Activated CD4-positive, CD25-positive, alpha-beta regulatory T cell treated with anti-CD3 and anti-CD28 coated beads, Interleukin-2, amount 50 U/mL, for 24 hours (primary cell): ENCODE results near the gene GRHPR.
"Not testable (repeated sequence)": the region's sequence is repeated elsewhere in the genome, so short reads cannot be mapped to it uniquely, and the experiment has no call there.

Experiments
- ATAC-seq, 2 donors: fragments of 150-1000 bp; cut with Tn5 transposase; one replicate each; pipeline ENCODE4 v1.10.0; 2021; ENCODE audit warnings: mild to moderate bottlenecking in 1 of 2, moderate library complexity in 1 of 2

Gene GRHPR

DNA sequence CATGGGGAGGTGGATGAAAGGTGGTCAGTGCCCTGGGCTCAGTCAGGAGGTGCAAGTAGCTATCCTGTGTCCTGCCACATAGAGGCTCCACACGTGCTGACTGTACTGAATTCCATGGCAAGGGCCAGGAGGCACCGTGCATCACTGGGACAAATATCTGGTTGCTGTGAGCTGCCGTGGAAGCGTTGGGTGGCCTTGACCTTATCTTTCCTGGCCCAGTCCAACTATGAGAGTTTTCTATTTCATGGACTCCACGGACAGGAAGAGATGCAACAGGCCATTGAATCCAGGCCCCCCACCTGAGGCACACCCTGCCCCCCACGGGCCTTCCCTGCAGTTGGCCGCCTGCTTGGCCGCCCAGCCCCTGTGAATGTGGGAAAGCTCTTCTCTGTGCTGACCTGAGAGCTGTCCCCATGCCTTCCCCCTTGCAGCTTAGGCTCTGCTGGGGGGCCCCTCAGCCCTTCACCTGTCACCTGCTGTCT lies 1.7 kb downstream of the GRHPR start:
- ATAC-seq, result no peak

DNA sequence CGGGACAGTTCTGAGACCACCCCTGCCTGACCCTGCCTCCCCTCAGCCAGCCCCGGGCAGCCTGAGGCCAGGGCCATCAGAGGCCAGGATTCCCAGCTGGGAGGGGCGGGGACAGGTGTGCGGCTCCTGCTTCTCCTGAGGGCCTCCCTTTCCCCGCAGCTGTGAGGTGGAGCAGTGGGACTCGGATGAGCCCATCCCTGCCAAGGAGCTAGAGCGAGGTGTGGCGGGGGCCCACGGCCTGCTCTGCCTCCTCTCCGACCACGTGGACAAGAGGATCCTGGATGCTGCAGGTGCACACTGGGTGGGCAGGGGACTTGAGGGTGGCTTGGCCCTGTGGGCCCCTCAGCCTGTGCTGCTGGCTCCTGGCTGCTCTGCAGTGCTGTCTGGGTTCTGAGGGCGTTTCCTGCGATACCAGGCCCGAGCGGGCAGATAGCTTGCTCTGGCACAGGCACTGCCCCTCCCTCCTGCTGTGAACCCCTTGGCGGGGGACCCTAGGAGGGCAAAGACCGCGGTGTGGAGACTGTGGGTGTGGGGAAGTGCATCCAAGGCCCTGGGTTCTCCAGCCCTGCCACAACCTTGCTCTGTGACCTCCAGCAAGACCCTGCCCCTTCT lies 2.3 kb downstream of the GRHPR start:
- ATAC-seq, result no peak

DNA sequence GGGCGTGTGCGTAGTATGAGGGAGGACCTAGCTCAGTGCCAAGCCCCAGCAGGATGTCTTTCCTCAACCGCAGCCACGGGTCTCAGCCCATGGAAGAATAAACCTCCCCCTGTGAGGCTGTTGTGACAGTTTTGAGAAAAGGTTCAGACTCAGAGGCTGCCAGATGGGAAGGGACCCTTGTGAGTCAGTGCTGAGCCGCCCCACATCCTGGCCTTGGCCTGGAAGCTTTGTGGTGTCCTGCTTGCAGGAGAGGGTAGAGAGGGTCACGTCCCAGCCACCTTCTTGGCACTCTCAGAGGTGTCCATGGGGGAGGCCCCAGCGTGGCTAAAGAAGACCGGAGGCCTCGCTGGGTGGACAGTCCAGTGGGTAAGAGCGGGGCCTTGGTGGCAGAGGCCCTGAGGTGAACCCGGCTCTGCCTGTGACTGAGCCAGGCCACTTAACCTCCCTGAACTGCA lies 2.8 kb downstream of the GRHPR start:
- ATAC-seq, result no peak

DNA sequence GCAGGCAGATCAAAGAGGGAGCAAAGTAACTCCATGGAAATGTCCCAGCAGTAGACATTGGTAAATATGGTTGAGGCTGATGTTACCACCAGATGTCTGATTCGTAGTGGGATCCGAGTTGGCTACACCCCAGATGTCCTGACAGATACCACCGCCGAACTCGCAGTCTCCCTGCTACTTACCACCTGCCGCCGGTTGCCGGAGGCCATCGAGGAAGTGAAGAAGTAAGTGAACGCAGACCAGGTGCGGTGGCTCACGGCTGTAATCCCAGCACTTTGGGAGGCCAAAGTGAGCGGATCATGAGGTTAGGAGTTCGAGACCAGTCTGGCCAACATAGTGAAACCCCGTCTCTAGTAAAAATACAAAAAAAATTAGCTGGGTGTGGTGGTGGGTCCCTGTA lies 3.9 kb downstream of the GRHPR start:
- ATAC-seq, result not testable (repeated sequence)

DNA sequence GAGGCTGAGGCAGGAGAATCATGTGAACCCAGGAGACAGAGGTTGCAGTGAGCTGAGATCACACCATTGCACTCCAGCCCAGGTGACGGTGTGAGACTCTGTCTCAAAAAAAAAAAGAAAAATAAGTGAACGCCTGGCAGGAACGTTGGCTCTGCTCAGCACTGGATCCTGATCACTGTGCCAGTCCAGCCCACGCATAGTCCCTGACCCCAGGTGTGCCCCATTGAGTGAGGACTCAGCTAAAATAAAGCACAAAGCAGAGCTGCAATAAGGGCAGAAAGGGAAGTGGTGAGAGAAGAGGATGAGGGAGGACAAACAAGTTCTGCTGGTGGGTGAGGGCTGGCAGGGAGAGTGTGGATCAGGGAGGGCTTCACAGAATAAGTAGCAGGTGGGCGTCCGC lies 4.3 kb downstream of the GRHPR start:
- no peak for ATAC-seq

DNA sequence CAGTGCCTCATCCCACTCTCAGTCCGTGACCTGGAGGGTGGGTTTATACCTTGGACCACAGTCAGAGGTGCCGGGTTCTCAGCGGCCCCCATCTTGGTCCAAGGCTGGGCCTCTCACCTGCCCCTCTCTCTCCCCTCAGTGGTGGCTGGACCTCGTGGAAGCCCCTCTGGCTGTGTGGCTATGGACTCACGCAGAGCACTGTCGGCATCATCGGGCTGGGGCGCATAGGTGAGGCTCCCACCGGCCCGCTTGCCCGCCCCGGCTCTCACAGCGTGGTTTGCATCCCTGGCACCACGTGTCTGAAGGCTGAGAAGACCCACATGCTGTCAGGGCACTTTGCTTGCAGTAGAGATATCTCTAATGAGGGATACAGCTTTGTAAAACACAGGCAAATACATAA lies 5.8 kb downstream of the GRHPR start:
- ATAC-seq, result no peak

DNA sequence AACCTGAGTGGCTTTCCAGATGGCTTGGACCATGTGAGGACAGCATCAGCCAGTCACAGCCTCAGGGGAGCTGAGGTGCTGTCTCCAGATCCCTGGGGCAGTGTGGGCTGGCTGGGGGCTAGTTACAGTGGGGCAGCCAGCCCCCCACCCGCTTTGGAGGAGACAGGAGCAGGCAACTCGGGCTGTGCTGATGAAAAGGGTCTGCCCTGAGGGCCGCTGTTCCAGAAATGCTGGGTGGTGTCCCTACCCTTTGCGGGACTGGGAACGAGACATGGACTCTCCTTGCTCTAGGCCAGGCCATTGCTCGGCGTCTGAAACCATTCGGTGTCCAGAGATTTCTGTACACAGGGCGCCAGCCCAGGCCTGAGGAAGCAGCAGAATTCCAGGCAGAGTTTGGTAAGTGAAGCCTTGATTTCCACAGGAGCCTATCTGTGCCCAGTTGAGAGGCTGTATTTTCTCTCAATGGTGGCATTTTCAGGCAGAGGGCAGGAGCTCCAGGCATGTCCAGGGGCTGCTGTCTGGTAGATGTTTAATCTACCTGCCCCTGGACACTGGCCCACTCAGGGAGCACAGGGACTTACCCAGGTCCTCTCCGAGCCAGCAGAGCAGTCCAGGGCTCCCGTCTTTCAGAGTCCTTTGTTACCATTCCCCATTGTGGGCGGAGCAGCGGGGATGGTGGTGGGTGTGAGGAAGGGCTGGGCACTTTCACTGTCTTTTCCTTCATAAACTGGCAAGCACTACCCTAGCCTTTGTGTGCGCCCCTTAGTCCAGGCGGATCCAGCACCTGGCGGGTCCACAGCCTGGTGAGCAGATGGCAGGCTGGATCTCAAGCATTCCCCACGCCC lies 7.2 kb downstream of the GRHPR start:
- no peak for ATAC-seq

DNA sequence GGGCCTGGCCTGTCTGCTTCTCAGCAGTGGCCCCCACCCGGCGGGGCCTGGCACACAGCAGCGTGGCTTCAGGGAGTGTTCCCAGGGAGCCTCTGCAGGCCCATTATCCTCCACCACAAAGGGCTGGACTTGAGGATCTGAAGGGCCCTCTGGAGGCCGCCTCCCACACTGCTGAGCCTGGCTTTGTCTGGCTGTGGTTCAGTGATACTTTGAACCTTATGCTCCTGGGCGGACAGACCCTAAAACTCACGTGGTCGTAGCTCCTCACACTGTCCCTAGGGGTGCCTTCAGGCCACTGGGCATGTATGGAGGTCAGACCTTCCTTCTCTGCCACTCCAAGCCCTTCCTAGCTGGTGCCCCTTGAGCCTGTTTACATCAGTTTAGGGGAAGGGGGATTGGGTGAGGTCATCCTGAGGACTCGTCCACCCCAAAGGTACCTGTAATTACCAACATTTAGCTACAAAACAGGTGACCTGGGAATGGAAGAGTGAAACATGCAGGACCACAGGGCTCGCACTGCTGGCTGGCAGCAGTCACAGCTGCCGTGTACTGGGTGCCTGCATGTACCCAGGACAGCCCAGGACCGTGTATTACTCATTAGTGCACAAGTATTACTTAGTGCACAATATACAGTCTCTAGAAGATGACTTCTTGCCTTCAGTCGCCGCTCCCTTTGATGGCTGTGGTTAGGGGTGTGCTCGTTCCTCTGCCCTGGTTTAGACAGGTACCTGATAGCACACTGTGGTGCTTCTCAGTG lies 8.5 kb downstream of the GRHPR start:
- no peak for ATAC-seq

DNA sequence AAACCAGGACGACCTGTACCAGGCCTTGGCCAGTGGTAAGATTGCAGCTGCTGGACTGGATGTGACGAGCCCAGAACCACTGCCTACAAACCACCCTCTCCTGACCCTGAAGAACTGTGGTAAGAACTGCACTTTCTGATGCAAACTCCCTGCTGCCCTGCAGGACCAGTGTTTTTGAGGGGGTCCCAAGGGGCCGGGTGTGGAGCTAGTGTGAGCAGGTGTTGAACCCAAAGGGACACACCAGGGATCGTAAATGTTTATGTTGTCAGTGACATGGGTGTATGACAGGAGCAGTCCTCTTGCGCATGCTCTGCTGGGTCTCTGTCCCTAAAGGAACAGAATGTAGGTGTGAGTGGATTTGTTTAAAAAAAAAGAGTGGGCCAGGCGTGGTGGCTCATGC lies 9.5 kb downstream of the GRHPR start:
- ATAC-seq, result no peak

DNA sequence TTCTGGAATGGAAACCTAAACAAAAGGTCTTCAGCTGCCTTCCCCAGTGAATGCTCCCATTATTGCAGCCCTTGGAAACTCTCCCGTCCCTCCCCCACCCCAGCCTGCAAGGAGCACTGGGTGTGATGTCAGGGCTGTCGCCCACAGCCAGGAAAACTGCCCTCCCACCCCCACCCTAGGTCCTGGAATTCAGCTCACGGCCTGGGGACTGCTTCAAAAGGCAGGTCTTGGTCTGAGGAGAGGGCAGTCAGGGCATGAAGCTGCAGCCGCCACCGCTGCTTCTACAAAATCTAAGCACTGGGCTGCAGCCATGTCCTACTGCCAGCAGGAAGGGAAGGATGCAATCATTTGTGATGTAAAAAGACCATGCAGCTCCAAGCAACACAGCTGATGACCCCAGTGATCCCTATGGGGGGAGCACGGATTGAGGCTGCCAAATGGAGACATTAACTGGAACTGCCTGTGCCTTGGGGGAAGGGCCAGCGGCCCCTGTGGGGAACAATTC lies 11.4 kb downstream of the GRHPR start:
- no peak for ATAC-seq

DNA sequence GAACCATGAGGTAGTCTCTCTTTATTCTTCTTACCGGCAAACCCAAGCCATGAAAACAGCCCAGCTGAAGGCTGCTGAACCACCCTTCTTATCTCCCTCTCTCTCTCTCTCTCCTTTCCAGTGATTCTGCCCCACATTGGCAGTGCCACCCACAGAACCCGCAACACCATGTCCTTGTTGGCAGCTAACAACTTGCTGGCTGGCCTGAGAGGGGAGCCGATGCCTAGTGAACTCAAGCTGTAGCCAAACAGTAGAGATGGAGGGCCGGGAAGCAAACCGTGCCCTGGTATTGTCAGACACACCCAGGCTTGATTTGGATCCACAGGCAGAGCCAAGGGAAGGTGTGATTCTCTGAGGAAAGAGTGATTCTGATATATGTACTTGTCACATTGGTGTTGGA lies 14.0 kb downstream of the GRHPR start:
- no peak for ATAC-seq

DNA sequence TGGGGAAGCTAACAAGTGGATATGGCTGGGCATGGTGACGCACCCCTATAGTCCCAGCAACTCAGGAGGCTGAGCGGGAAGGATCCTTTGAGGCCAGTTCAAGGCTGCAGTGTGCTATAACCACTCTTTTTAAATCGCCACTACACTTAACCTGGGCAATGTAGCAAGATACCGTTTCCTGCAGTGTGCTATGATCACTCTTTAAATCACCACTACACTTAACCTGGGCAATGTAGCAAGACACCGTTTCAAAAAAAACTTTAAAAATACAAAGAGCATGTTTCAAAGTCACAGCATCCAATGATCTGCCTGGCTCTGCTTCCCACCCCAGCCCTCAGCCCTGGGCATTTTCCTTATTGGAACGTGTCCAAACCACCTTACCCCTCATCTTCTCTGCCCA lies 14.5 kb downstream of the GRHPR start:
- no peak for ATAC-seq

DNA sequence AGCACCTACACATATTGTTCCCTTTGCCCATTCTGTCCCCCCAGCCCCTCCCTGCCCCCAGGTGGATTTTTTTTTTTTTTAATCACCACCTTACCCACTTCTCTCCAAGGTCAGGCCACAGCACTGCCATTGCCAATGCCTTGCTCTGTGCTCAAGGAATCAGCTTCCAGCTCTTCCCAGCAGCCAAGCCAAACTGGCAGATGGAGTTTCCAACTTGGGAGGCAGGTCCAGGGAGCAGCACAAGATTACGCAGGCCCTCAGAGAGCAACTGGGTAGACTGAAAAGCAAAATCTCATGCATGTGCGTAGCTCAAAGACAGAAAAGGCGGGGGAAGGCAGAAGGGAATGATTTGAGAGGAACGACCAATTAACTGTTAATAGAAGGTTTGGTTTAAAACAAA lies 15.1 kb downstream of the GRHPR start:
- ATAC-seq, result no peak

DNA sequence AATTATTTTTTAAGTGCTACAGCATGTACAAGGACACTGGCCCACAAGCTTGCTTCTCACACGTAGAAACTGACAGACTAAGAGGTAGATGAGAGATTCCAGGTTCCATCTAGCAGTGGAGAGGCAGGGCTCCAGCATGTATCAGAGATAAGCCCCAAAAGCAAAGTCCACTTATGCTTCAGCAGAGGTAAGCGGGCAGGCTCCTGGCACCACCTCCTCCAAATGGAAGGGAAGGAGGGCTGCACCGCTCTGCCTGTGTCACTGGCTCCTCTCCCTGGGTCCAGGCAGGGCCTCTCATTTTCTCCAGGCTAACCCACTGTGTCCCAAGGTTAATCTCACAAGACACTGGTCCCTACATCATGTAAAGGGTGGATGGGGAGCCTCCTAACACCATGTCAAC lies 15.9 kb downstream of the GRHPR start:
- no peak for ATAC-seq

DNA sequence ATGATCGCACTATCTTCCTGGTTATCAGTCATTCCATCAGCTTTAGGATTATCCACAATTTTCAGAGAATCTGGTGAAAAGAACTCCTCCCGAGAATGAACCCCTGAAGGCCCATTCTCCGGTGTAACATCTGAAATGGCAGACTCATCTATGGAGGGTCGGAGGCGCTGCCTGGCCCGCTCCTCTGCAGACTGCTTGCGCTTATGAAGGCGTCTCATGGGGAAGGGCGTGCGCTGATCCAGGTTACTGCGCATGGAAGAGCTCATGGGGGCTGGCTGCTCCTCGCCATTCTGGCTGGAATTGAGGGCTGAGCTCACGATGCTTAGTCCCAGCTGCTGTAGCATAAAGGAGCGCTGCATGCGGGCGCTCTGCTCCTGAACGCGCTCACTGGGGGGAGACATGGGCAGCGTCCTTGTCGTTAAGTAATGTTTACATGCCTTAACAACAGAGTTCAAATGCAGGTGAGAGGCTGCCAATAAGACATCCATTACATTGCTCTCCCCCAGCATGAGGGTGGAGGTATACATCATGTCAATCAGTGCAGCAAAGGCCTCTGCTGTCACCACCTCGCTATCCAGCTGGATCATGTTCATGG lies 19.4 kb downstream of the GRHPR start:
- no peak for ATAC-seq

DNA sequence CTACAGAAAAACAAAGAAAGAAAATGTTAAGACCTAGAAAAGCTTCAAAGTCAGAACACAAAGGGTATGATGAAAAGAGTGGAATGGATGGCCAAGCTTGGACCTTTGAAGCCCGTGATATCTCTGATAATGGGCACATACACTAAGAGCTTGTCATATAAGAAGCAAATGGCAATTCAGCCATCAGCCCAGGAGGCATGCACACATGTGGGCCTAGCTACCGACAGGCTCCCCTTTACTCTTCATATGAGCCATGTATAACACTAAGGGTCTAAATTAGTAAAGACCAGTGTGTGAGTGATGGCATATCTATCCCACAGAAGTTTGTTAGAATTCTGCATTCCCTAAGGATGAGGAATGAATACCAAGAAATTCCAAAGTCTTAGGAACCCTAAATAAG lies 20.1 kb downstream of the GRHPR start:
- ATAC-seq, result no peak

DNA sequence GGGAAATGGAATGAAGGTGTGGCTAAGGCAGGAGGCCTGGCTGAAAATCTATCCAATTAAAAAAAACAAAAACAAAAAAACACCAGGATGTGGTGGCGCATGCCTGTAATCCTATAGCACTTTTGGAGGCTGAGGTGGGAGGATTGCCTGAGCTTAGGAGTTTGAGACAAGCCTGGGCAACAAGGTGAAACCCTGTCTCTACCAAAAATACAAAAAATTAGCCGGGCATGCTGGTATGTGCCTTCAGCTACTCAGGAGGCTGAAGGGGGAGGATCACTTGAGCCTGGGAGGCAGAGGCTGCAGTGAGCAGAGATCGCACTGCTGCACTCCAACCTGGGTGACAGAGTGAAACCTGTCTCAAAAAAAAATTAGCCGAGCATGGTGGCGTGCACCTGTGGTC lies 21.1 kb downstream of the GRHPR start:
- no peak for ATAC-seq

DNA sequence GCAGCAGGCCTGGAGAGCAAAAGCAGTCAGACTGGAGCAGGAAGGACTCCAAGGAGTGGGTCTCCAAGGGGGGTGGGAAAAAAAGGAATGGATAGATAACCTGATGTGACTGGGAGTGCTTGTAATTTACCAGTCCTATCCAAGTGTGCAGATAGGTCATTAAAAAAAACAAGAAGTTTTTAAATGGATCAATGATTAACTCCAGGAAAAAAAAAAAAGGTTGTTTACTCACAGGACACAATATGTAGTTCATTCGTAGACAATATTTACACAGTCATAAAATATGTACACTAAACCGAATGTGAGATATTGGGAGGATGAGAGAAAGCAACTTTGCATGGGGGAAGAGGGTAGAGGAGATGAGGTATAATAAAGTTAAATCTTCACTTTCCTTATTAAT lies 22.4 kb downstream of the GRHPR start:
- no peak for ATAC-seq

DNA sequence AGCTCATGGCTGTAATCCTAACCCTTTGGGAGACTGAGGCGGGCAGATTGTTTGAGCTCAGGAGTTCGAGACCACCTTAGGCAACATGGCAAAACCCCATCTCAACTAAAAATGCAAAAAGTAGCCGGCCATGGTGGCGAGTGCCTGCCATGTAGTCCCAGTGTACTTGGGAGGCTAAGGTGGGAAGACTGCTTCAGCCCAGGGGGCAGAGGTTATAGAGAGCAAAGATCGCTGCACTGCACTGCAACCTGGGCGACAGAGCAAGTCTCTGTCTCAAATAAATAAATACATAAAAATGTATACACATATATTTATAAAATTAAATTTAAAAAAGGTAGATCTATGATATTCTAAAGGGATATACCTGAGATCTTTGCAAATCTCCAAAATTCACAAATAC lies 23.3 kb downstream of the GRHPR start:
- no peak for ATAC-seq

DNA sequence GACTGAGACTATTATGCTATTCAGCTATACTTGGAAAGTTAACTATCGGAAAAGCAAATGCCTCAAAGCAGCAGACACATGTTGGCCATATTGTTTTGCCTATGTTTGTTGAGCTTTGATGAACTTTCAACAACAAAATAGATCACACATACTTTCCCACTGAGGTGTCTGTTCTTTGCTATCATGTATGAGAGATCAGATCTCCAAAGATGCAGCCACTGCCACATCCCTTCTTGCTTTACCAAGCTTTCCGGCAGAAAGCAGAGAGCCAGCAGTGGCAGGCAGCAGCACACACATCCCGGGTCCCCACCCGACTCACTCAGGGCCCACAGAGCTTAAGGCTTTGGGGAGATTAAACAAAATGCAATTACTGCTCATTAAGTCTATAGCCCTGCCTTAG lies 23.9 kb downstream of the GRHPR start:
- ATAC-seq, result no peak

DNA sequence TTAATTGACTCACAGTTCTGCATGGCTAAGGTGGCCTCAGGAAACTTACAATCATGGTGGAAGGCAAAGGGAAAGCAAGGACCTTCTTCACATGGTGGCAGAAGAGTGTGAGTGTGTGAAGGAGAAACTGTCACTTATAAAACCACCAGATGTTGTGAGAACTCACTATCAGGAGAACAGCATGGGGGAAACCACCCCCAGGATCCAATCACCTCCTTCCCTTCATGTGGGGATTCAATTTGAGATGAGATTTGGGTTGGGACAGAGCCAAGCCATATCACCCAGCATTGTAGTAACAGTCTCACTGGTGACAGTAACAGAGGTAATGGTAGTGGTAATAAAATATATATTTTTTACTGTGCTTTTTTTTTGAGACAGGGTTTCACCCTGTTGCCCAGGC lies 24.6 kb downstream of the GRHPR start:
- ATAC-seq, result no peak

DNA sequence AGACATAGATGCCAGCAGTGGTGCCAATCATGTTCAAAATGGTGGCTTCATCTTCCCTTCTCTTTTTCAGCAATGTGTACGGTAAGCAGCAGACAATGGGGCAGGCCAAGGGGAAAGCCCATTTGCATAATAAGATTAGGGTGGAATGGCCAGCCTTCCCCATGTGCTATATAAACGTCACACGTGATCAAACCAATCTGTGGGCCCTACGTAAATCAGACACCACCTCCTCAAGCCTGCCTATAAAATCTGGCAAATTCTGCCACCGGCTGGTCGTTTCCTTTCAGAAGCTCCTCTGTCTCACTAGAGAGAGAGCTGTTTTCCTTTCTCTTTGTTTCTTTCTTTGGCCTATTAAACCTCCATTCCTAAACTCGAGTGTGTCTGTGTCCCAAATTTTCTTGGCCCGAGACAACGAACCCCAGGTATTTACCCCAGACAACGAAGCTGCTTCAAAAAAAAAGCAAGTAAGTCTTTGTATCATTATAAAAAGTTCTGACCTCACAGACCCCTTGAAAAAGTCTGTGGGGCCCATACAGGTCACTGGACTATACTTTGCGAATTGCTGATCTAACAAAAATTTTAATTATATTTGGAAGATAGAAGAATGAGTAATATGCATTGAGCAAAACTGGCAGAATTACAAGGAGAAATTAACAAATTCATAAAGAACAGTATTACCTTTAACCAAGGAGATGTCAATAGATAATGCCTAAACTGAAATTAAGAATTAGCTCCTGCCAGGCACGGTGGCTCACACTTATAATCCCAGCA lies 27.6 kb downstream of the GRHPR start:
- no peak for ATAC-seq
